ENCODE measurements around the gene MINAR1.

Gene MINAR1

DNA sequence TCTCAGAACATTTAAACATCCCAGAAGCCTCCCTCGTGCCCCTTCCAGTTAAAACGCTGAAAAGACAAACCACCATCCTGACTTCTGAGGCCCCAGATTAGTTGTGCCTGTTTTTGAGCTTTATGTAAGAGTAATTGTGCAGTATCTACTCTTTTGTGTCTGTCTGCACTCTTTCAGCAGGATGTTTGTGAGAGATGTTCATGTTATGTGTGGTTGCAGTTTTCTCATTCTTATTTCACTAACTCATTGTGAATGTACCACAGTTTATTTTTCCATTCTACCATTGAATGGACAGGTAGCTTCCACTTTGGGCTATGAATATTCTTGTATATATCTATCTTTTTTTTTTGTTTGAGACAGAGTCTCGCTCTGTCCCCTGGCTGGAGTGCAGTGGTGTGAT lies 40.3 kb downstream of the MINAR1 start:
- no peak for DNase-seq (ENCODE audit: low spot score)
- TF ChIP-seq, protein P1, sequence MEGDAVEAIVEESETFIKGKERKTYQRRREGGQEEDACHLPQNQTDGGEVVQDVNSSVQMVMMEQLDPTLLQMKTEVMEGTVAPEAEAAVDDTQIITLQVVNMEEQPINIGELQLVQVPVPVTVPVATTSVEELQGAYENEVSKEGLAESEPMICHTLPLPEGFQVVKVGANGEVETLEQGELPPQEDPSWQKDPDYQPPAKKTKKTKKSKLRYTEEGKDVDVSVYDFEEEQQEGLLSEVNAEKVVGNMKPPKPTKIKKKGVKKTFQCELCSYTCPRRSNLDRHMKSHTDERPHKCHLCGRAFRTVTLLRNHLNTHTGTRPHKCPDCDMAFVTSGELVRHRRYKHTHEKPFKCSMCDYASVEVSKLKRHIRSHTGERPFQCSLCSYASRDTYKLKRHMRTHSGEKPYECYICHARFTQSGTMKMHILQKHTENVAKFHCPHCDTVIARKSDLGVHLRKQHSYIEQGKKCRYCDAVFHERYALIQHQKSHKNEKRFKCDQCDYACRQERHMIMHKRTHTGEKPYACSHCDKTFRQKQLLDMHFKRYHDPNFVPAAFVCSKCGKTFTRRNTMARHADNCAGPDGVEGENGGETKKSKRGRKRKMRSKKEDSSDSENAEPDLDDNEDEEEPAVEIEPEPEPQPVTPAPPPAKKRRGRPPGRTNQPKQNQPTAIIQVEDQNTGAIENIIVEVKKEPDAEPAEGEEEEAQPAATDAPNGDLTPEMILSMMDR (conservative IDR thresholded peaks at IDR 0.05; ENCODE audit: low read depth) = no peak
- no peak overlapping the region for H3K27ac ChIP-seq
- ChIA-PET POLR2A (ENCODE audit: low non-redundant PET) (no interaction called here), CTCF (interaction anchor here (0.6 kb wide), 1 partner anchor 15 kb away, joined by 3 read pairs; no protein-coding TSS in a partner anchor)

DNA sequence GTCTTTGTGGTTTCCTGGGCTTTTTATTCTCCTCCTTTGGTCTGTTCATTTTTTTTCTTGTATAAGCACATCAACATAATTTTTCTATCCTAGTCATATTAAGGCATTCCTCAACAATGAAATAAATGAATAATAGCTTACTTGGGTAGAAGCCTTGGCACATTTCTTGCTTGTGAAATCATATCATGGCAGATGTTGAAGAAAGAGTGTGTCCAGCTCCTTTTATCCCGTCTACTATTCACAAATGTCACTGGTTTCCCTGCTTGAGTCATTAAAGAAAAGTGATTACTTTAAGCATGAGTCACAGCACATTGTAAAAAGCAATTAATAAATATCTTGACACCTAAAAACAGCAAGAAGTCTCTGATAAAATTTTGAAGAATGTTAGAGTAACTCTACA lies 42.1 kb downstream of the MINAR1 start:
- POLR2A ChIA-PET (ENCODE audit: low non-redundant PET) = no interaction called here
- no peak for DNase-seq (ENCODE audit: low spot score)
- CTCF ChIA-PET = interaction anchor here (0.6 kb wide), 1 partner anchor 850 kb away, joined by 3 read pairs; no protein-coding TSS in a partner anchor
- no peak overlapping the region for H3K27ac ChIP-seq
- TF ChIP-seq, protein P1 (conservative IDR thresholded peaks at IDR 0.05; ENCODE audit: low read depth) = no peak

DNA sequence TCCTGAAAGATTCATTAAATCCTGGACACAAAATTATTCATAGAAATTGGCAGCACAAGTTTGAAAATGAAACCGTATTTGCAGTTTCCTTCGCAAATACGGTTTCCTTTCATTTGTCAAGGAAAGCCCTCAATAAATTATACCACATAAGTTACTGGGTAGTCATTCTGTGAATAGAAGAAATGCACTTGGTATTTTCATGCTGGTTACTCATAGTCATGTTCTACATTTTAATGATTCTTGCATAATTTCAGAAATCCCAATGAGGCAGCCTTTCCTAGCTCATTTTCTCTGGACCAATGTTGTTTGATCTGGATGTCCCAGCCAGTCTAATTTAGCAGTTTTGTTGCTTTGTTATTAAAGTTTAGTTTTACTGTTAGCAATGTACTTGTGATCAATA lies 43.2 kb downstream of the MINAR1 start:
- CTCF ChIA-PET = no interaction called here
- POLR2A ChIA-PET (ENCODE audit: low non-redundant PET) = no interaction called here
- H3K27ac ChIP-seq = no peak overlapping the region
- TF ChIP-seq, protein P1 (conservative IDR thresholded peaks at IDR 0.05; ENCODE audit: low read depth) = no peak
- no peak for DNase-seq (ENCODE audit: low spot score)

DNA sequence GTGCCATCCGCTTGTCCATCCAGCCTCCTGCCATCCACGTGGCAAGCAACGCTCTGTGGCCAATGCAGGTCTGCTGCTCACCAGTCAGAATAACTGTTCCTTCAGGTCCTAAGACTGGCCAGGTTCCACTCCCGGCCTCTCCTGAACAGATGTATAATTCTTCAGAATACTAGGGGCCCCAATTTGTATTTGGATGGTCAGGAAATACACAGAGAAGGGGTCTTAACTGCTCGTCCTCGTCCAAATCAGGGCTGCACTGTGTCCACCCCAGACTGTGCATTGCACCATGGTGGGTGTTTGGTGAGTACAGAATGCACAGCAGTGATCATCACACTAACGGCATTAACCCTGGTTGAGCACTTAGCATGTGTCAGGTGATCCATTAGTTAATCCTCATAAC lies 46.0 kb downstream of the MINAR1 start:
- H3K27ac ChIP-seq = no peak overlapping the region
- ChIA-PET POLR2A (ENCODE audit: low non-redundant PET) (no interaction called here), CTCF (no interaction called here)
- no peak for DNase-seq (ENCODE audit: low spot score)
- TF ChIP-seq, protein P1 (conservative IDR thresholded peaks at IDR 0.05; ENCODE audit: low read depth) = no peak

DNA sequence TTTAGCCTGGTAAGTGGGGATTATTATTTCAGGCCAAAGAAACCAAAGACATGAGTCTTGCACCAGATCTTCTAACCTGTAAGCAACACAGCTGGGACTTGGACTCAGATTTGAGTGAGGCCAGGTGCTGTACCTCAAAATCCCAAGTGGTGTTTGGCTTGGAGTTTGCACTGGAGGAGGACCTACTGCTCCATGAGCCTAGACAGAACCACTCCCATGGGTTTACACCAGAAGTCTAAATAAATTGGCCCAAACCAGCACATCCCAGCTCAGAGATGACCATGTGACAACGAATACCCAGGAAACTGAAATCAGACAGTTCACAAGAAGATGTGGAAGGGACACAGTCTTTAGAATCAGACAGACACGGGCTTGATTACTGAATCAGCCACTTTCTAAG lies 47.5 kb downstream of the MINAR1 start:
- no peak overlapping the region for H3K27ac ChIP-seq
- POLR2A ChIA-PET (ENCODE audit: low non-redundant PET) = no interaction called here
- no peak for DNase-seq (ENCODE audit: low spot score)
- TF ChIP-seq, protein P1 (conservative IDR thresholded peaks at IDR 0.05; ENCODE audit: low read depth) = no peak
- CTCF ChIA-PET = no interaction called here

DNA sequence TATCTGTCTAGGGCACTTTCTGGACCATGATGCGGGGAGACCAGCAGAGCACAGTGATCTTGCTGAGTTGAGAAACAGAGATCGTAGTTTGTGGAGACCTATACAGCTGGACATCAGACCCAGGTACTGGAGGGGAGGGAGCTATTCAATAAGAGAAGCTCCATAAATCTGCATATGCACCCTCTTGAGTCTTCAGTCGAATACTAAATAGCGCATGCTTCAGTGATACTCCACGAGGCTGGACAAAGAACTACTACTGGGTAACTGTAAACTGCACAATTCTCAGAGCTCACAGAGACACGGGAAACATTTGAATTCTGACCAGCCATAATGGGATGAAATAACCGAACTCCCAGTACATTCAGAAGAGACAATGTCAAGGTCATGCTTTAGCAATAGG lies 49.7 kb downstream of the MINAR1 start:
- TF ChIP-seq, protein P1 (conservative IDR thresholded peaks at IDR 0.05; ENCODE audit: low read depth) = no peak
- no peak for DNase-seq (ENCODE audit: low spot score)
- no peak overlapping the region for H3K27ac ChIP-seq
- ChIA-PET POLR2A (ENCODE audit: low non-redundant PET) (no interaction called here), CTCF (no interaction called here)

All from RWPE1 (cell line).